Liver (tissue), 3 donors: Measurements from ENCODE around the gene IRGC.

Source experiments
- GABPA ChIP-seq, 2 donors: IDR thresholded peaks in 1 of 2; conservative IDR thresholded peaks in 1 of 2; 2 replicates each; pipeline ENCODE4 v1.6.1; 2016; ENCODE audit warnings: antibody characterized with exemption in 2 of 2, mild to moderate bottlenecking in 1 of 2, moderate library complexity in 1 of 2
- TF ChIP-seq, protein P1 (sequence below): IDR thresholded peaks from 2 replicates; pipeline ENCODE4 v1.6.1; 2016; ENCODE audit warnings: antibody characterized with exemption
- TF ChIP-seq, protein P2 (sequence below): fragments of 150-350 bp; IDR thresholded peaks from 2 replicates; pipeline ENCODE4 v1.5.1; 2017; ENCODE audit warnings: improper control_type of control experiment, low read depth, low read length; ENCODE audit not compliant: missing input control
- TF ChIP-seq, protein P3 (sequence below): IDR thresholded peaks from 2 replicates; pipeline ENCODE4 v1.6.1; 2016; ENCODE audit warnings: antibody characterized with exemption, mild to moderate bottlenecking
- TF ChIP-seq, protein P4 (sequence below): IDR thresholded peaks from 2 replicates; pipeline ENCODE4 v1.6.1; 2016; ENCODE audit warnings: antibody characterized with exemption
- donor health status: healthy.
- donor health status: healthy.

DNA sequence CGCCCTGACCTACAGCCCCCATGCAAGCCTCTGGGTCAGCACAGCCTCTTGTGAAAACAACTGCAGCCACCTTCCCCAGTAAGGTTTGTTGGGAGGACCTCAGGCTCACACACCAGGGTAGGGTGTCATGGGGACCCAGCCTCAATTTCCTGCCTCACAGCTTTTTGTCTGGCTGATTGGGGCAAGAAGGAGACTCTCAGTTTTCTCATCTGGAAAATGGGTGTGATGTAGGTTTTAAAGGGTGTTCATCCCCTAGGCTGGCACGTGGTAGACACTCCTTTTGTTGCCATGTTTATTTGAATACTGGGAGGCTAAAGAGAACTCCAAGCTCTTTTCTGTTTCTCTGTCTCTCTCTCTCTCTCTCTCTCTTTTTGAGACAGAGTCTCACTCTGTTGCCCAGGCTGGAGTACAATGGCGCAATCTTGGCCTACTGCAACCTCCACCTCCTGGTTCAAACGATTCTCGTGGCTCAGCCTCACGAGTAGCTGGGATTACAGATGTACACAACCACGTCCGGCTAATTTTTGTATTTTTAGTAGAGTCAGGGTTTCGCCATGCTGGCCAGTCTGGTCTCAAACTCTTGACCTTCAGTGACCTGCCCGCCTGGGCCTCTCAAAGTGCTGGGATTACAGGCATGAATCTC lies 27.7 kb upstream of the IRGC start:
- TF ChIP-seq, protein P1, sequence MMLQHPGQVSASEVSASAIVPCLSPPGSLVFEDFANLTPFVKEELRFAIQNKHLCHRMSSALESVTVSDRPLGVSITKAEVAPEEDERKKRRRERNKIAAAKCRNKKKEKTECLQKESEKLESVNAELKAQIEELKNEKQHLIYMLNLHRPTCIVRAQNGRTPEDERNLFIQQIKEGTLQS = no peak
- TF ChIP-seq, protein P2, sequence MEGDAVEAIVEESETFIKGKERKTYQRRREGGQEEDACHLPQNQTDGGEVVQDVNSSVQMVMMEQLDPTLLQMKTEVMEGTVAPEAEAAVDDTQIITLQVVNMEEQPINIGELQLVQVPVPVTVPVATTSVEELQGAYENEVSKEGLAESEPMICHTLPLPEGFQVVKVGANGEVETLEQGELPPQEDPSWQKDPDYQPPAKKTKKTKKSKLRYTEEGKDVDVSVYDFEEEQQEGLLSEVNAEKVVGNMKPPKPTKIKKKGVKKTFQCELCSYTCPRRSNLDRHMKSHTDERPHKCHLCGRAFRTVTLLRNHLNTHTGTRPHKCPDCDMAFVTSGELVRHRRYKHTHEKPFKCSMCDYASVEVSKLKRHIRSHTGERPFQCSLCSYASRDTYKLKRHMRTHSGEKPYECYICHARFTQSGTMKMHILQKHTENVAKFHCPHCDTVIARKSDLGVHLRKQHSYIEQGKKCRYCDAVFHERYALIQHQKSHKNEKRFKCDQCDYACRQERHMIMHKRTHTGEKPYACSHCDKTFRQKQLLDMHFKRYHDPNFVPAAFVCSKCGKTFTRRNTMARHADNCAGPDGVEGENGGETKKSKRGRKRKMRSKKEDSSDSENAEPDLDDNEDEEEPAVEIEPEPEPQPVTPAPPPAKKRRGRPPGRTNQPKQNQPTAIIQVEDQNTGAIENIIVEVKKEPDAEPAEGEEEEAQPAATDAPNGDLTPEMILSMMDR = no peak
- TF ChIP-seq, protein P3, sequence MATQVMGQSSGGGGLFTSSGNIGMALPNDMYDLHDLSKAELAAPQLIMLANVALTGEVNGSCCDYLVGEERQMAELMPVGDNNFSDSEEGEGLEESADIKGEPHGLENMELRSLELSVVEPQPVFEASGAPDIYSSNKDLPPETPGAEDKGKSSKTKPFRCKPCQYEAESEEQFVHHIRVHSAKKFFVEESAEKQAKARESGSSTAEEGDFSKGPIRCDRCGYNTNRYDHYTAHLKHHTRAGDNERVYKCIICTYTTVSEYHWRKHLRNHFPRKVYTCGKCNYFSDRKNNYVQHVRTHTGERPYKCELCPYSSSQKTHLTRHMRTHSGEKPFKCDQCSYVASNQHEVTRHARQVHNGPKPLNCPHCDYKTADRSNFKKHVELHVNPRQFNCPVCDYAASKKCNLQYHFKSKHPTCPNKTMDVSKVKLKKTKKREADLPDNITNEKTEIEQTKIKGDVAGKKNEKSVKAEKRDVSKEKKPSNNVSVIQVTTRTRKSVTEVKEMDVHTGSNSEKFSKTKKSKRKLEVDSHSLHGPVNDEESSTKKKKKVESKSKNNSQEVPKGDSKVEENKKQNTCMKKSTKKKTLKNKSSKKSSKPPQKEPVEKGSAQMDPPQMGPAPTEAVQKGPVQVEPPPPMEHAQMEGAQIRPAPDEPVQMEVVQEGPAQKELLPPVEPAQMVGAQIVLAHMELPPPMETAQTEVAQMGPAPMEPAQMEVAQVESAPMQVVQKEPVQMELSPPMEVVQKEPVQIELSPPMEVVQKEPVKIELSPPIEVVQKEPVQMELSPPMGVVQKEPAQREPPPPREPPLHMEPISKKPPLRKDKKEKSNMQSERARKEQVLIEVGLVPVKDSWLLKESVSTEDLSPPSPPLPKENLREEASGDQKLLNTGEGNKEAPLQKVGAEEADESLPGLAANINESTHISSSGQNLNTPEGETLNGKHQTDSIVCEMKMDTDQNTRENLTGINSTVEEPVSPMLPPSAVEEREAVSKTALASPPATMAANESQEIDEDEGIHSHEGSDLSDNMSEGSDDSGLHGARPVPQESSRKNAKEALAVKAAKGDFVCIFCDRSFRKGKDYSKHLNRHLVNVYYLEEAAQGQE = no peak
- TF ChIP-seq, protein P4, sequence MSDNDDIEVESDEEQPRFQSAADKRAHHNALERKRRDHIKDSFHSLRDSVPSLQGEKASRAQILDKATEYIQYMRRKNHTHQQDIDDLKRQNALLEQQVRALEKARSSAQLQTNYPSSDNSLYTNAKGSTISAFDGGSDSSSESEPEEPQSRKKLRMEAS = no peak
- no peak for TF ChIP-seq GABPA (IDR thresholded peaks at IDR 0.05 in 1 of 2, conservative IDR thresholded peaks at IDR 0.05 in 1 of 2)
